ENCODE measurements around the gene TCEA3.
A peak's percentile ranks its signal among the peaks of the same experiment; 100 is the strongest.

TCEA3 gene

DNA sequence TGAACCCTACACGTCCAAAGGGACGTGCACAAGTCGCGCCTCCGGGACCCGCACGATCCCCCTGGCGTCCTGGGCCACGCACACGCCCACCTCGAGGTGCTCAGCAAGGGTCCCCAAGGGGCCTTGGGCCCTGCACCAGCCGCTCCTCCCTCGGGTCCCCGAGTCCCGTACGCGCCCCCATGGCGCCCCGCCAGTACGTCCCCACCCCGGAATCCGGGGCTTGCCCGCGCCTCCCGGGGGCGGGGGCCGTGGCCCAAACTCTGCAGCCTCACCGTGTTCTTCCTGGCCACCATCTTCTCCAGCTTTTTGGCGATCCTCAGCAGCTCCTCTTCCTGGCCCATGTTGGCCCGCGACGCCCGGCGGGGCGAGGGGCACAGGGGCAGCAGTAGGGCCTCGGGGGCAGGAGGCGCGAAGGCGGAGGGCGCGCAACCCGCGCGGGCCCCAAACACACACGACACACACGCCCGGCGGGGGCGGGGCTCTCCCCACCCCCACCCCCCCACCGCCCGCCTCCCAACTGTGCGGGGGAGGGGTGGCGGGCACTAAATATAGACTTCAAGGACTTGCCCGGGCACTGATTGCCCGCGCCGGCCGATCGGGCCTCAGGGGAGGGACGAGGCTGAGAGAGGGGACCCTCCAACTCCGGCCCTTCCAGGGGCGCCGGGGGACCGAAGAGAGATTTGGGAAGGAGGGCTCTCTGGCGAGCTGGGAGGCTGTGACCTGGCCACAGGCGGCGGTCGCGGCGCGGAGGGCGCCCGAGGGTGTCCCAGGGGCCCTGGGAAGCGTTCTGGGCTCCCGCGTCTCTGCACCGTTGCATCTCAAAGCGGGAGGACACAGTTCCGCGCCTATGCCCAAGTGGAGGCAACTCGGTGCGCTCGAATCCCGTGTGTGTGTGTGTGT lies at the start of gene TCEA3:
TCEA3 (minus strand) TSS at position 456 of the 900 bp plus-strand sequence; CDS start at position 341, 115 bp downstream.
- peak; percentile 16 for DNase-seq (ENCODE audit: low read depth)

- DNase-seq (ENCODE audit: low read depth), result no peak
Observed at GRCh38 chr1:23473037-23473800, 48.7 kb upstream of the TCEA3 start.

- no peak for DNase-seq (ENCODE audit: low read depth)
Observed at GRCh38 chr1:23472351-23473036, 47.9 kb upstream of the TCEA3 start.

GRCh38 chr1:23471473-23472075 lies 47.0 kb upstream of the TCEA3 start:
- DNase-seq (ENCODE audit: low read depth), result no peak

- DNase-seq (ENCODE audit: low read depth), result no peak
Observed at GRCh38 chr1:23470282-23471070, 45.9 kb upstream of the TCEA3 start.

- no peak for DNase-seq (ENCODE audit: low read depth)
Observed at GRCh38 chr1:23469372-23469982, 44.9 kb upstream of the TCEA3 start.

DNA sequence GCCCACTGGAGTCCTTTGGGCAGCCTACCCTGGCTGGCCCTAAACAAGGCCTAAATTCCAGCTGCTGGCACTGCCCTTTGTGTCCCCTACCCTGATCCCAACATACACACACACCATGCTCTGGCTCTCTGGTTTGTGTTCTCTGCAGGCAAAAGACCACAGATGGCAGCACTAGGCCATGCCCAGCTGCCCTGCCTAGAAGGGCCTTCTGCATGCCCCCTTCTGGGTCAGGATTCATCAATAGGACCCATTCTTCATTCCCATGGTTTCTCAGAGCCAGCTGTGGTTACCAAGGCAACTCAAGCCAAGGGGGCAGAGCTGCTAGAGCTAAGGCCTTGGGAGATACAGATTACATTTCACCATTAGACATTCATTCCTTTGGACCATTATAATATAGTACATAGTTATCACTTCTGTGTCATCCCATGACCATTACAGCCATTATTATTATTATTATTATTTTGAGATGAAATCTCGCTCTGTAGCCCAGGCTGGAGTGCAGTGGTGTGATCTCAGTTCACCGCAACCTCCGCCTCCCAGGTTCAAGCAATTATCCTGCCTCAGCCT lies 42.0 kb upstream of the TCEA3 start:
- no peak for DNase-seq (ENCODE audit: low read depth)

DNA sequence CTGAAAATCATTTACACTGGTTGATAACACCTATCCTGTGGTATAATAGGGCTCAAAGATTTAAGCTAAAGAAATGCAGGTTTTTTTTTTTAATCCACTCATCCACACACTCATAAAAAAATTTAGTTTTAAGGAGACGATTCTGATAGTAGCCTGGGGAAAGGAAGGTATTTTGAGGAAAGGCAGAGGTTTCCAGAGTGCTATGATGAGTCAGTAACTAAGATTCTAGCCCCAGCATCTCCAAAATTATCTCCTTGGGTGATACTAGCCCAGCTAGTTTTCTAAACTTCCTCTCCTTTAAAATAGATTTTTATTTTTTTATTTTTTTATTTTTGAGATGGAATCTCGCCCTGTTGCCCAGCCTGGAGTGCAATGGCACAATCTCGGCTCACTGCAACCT lies 38.7 kb upstream of the TCEA3 start:
- no peak for DNase-seq (ENCODE audit: low read depth)

DNA sequence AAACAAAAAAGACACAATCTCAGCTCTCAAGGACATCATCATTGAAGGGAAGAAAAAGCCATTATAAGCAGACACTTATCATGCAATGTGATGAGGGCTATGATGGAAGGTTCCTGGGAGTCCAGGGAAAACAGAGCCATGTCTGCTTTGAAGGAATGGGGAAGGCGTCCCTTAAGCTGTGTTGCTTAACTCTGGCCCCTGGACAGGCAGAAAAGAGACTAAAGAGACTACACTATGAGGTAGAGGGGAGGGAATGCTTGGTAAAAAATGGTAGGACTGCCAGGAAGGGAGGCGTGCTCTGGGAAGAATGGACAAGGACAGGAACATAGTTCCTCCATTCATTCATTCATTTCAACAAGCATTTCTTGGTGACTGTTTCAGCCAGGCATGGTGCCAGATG lies 38.2 kb upstream of the TCEA3 start:
- DNase-seq (ENCODE audit: low read depth), result no peak

GRCh38 chr1:23461050-23461449 lies 36.5 kb upstream of the TCEA3 start:
- DNase-seq (ENCODE audit: low read depth), result no peak

- no peak for DNase-seq (ENCODE audit: low read depth)
Observed at GRCh38 chr1:23460519-23460918, 36.0 kb upstream of the TCEA3 start.

- no peak for DNase-seq (ENCODE audit: low read depth)
Observed at GRCh38 chr1:23459338-23459757, 34.8 kb upstream of the TCEA3 start.

- DNase-seq (ENCODE audit: low read depth), result no peak
Observed at GRCh38 chr1:23456226-23456625, 31.7 kb upstream of the TCEA3 start.

DNA sequence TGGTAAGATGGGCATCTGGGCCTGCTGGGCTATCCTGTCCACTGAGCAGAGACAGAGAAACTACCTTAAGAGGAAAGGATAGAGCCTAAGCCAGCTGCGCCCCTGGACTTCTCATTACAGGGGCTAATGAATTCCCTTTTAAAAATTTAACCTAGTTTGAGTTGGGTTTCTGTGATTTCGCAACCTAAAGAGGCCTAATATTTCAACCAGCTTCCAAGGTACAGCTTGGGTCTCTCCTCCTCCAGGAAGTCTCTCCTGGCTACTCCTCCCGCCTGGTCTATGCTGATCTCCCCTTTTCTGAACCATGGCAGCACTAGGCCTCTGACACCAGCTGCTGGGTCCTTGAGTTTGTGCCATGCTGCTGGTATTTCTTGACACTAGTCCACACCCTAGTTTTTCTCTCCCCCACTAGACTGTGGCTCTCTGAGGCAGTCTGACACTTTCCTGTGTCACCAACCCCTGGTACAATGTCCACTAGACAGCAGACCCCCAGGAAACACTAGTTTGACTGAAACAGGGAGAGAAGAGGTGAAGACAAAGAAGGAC lies 29.0 kb upstream of the TCEA3 start:
- no peak for DNase-seq (ENCODE audit: low read depth)

GRCh38 chr1:23452011-23452411 lies 27.5 kb upstream of the TCEA3 start:
- DNase-seq (ENCODE audit: low read depth), result no peak

DNA sequence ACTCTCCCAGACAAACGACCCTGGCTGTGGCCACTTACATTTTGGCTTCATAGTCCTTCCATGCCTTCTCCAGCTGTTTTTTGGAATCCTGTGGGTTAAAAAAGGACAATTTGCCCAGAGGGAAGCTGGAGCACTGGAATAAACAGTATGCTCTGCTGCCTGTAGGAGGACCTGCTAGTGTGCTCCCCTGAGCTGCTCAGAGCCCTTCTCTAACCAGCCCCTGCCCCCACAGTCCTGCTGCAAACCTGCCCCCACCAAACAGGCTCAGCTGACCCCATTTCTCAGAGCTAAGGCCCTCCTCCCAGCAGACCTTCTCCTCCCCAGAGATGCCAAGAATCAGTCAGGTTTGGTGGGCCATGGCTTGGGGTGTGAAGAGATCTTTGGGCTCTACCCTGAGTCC lies 26.9 kb upstream of the TCEA3 start:
- DNase-seq (ENCODE audit: low read depth), result no peak

- no peak for DNase-seq (ENCODE audit: low read depth)
Observed at GRCh38 chr1:23450894-23451293, 26.3 kb upstream of the TCEA3 start.

DNA sequence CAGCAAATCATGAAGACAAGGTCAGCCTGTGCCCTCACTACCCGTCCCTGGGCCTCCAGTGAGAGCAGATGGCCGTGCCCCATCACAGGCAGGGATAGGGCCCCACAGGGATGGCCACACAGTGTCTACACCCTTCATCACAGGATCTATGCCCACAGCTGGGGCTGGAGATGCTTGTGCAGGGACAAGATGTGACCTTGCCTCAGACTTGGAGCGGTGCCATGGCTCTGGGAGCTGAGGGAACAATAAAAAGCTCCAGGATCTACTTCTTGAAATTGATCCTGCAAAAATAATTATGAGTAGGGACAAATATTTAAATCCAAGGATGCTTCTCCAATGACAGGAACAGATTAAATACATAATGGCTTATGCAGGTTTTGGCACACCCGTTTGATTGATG lies 25.4 kb upstream of the TCEA3 start:
- no peak for DNase-seq (ENCODE audit: low read depth)

DNA sequence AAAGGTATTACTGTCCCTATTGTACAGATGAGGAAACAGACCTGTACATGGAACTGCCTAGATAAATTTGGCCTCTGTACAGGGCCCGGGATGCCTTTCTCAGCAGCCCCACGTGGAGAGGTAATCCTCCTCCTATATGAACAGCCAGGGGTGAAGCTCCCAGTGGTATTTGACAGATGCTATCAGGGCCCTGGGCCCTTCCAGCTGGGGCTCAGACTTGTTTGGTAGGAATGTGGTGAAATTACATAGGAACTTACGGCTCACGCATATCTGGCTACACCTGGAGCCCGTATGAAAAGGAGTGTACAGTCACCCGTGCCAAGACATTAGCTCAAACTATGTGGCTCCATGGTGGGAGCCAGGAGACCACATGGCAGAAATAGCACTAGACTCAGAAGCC lies 24.8 kb upstream of the TCEA3 start:
- DNase-seq (ENCODE audit: low read depth), result no peak

- no peak for DNase-seq (ENCODE audit: low read depth)
Observed at GRCh38 chr1:23448846-23449245, 24.3 kb upstream of the TCEA3 start.
